Activated CD4-positive, alpha-beta T cell treated with anti-CD3 and anti-CD28 coated beads, Interleukin-2, amount 10 ng/mL, durations not matched to agents 7 days and 5 days (primary cell): Measurements from ENCODE around the gene EYA4. TPM values are rescaled to one million over a fixed set of nuclear protein-coding genes. Genes with fewer than 3 reads are reported as not detected.

Experiments used
- CTCF ChIA-PET: fragments of 350-600 bp; sonication (Branson Sonifier 250); formaldehyde crosslinking; loops from one replicate; lab custom pipeline; 2021; ENCODE audit warnings: antibody characterized with exemption; lab: Charles Lee
- POLR2A ChIA-PET: fragments of 350-600 bp; sonication (Branson Sonifier 250); formaldehyde crosslinking; loops from one replicate; lab custom pipeline; 2021; ENCODE audit warnings: antibody characterized with exemption; lab: Charles Lee
- DNase-seq: peaks from one replicate; pipeline ENCODE4 v3.0.0-alpha.2; 2020
- H3K27ac Mint-ChIP-seq: one replicate; pipeline ENCODE4 v1.8.0; 2021; ENCODE audit warnings: mild to moderate bottlenecking, moderate library complexity, mixed read lengths
- H3K27me3 Mint-ChIP-seq: one replicate; pipeline ENCODE4 v1.8.0; 2021; ENCODE audit warnings: mixed read lengths
- H3K36me3 Mint-ChIP-seq: one replicate; pipeline ENCODE4 v1.8.0; 2021; ENCODE audit warnings: low read depth, mixed read lengths
- H3K4me1 Mint-ChIP-seq: one replicate; pipeline ENCODE4 v1.8.0; 2021; ENCODE audit warnings: mixed read lengths
- H3K4me3 Mint-ChIP-seq: one replicate; pipeline ENCODE4 v1.8.0; 2021; ENCODE audit warnings: mild to moderate bottlenecking, moderate library complexity, mixed read lengths
- H3K9me3 Mint-ChIP-seq: one replicate; pipeline ENCODE4 v1.8.0; 2021; ENCODE audit warnings: mixed read lengths
- total RNA-seq, 2 experiments: library from RNA; stranded (reverse); gene quantifications; one replicate each; pipeline ENCODE4 v1.2.3, GENCODE V29; 2021

The EYA4 gene
- total RNA-seq, 2 experiments from 2014 or later = not detected

DNA sequence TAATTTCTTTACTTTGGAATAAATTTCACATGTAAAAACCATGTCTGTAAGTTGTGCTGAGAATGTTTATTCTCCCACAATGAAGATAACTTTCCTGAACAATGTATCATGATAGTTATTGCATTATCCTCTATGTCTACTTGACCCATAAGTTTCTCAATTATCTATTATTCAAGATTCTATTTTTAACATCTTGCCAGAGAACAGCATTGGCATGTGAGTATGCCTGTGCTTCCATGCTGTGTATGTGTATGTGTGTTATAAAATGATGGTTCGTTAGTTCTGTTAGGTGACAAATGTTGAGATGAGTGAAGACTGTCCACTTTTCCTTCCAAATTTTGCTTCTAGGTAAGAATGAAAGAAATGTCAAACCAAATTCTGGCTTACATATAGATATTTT, 111.9 kb downstream of the EYA4 start:
- no peaks in the 10 kb centered on the region for H3K27me3 Mint-ChIP-seq
- no peak for DNase-seq
- H3K36me3 Mint-ChIP-seq = no peaks in the 10 kb centered on the region
- CTCF ChIA-PET = no interaction called here
- H3K27ac Mint-ChIP-seq = no peak overlapping the region
- no peaks in the 10 kb centered on the region for H3K9me3 Mint-ChIP-seq
- no peak overlapping the region for H3K4me3 Mint-ChIP-seq
- no peaks in the 10 kb centered on the region for H3K4me1 Mint-ChIP-seq
- POLR2A ChIA-PET = no interaction called here

DNA sequence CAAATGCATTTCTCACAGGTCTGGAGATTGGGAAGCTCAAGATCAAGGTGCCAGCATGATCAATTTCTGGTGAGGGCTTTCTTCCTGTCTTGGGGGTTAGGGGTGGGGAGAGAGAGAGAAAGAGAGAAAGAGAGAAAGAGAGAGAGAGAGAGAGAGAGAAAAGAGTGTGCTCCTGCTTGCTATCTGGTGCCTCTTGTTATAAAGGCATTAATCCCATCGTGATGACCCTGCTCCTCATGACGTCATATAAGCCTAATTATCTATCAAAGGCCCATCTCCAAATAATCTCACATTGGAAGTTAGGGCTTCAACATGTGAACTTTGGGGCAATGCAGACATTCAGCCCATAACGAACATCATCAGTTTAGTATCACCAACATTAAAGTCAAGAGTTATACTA, 114.8 kb downstream of the EYA4 start:
- CTCF ChIA-PET = no interaction called here
- Mint-ChIP-seq H3K4me3 (no peak overlapping the region), H3K9me3 (no peaks in the 10 kb centered on the region), H3K27ac (no peak overlapping the region), H3K4me1 (no peaks in the 10 kb centered on the region), H3K36me3 (no peaks in the 10 kb centered on the region), H3K27me3 (no peaks in the 10 kb centered on the region)
- DNase-seq = no peak
- POLR2A ChIA-PET = no interaction called here

DNA sequence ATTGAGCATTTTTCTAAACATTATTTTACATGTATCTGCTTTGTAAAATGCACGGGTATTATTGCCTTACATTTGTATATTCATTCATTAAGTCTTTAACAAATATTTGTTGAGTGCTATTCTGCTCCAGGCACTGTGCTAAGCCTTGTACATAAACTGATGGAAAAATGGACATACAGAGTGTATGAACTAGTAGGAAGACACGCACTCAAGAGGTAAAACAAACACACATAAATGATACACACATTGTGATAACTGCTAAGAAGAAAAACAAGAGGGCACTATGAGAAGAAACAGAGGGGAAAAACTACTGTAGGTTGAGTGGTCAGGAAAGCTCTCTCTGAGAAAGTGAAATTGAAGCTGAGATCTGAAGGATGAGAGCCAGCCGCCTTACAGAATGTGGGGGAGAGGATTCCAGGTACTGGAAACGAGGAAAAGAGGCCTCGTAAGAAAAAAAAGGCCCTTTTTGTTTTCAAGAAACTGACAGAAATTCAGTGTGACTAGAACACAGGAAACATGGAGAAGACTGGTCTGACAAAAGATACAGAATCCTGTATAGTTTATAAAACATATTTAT, 117.5 kb downstream of the EYA4 start:
- Mint-ChIP-seq H3K4me3 (no peak overlapping the region), H3K36me3 (no peaks in the 10 kb centered on the region), H3K27me3 (no peaks in the 10 kb centered on the region), H3K9me3 (no peaks in the 10 kb centered on the region), H3K27ac (no peak overlapping the region), H3K4me1 (no peaks in the 10 kb centered on the region)
- POLR2A ChIA-PET = no interaction called here
- DNase-seq = no peak
- CTCF ChIA-PET = no interaction called here

DNA sequence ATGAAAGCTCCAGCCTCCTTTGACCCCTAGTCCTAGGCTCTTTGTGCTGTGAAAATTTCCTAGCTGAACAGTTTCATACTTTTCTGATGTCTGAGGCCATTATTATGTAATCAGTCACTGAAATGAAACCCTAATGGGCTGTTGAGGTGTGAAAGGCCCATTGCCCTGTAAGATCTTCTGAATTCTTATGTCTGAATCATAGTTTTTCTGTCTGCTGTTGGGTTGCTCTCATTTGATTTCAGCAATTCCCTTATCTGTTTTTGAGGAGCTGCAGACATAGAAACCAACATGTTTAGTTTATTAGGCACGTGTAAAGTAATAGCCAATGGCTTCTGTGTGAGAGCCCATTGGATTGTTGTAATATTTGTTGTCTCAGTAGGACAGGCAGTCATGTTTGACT, 118.1 kb downstream of the EYA4 start:
- Mint-ChIP-seq H3K9me3 (no peaks in the 10 kb centered on the region), H3K36me3 (no peaks in the 10 kb centered on the region), H3K4me1 (no peaks in the 10 kb centered on the region), H3K27ac (no peak overlapping the region), H3K27me3 (no peaks in the 10 kb centered on the region), H3K4me3 (no peak overlapping the region)
- POLR2A ChIA-PET = no interaction called here
- CTCF ChIA-PET = no interaction called here
- DNase-seq = no peak

DNA sequence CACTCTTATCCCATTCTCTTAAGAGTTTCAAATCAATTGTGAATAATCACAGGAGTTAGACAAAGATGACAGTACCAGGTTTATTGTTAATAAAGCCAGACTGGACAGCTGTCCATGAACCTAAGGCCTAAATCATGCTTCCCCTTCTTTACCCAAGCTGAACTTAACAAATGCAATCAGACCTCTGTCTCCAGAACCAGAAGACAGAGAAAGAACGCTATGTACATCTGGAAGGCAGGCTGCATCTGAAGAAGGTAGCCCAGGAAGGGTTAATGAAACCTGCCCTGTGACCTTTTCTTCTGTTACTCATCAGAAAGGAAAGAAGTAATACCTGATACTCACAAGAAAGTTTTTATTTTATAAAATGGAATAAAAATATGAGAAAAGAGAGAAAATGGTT, 118.6 kb downstream of the EYA4 start:
- Mint-ChIP-seq H3K36me3 (no peaks in the 10 kb centered on the region), H3K4me3 (no peak overlapping the region), H3K27me3 (no peaks in the 10 kb centered on the region), H3K4me1 (no peaks in the 10 kb centered on the region), H3K9me3 (no peaks in the 10 kb centered on the region), H3K27ac (no peak overlapping the region)
- CTCF ChIA-PET = no interaction called here
- POLR2A ChIA-PET = no interaction called here
- no peak for DNase-seq

DNA sequence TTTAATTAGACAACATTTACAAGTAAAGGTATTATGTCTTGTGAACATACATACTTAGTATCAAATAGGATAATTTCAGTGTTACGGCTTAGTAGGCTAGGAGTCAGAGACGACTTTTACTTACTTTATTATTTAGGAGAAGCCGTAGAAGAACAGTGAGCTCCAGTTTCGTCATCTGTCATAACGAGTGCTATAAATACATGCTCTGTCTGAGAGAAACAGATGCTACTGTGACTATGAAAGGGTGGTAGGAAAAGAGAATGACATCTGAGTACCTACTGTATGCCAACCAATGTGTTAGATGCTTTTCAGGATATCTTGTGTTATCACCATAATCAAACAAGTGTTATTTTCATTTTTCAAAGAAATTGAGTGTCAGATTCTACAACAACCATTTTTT, 119.0 kb downstream of the EYA4 start:
- Mint-ChIP-seq H3K4me1 (no peaks in the 10 kb centered on the region), H3K9me3 (no peaks in the 10 kb centered on the region), H3K36me3 (no peaks in the 10 kb centered on the region), H3K4me3 (no peak overlapping the region), H3K27ac (no peak overlapping the region), H3K27me3 (no peaks in the 10 kb centered on the region)
- ChIA-PET POLR2A (no interaction called here), CTCF (no interaction called here)
- no peak for DNase-seq

DNA sequence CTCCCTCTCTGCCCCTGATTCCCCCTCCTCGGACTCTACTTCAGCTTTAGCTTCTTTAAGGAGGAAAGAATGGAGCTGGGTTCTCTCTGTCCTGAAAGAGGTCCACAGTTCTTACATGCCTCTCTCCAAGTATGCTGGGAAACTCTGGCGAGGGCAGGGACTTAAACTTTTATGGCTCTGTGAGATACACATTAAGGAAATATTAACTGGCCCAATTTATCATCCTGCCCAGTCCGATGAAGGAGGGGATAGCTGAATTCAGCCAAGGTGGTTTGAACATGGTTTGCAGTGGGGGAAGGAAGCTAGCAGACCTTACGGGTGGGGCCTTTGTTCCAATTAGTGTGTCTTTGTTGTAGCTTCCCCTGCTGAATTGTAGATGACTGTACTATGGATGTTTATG, 121.7 kb downstream of the EYA4 start:
- Mint-ChIP-seq H3K27me3 (no peaks in the 10 kb centered on the region), H3K36me3 (no peaks in the 10 kb centered on the region), H3K4me1 (no peaks in the 10 kb centered on the region), H3K4me3 (no peak overlapping the region), H3K9me3 (no peaks in the 10 kb centered on the region), H3K27ac (no peak overlapping the region)
- ChIA-PET POLR2A (no interaction called here), CTCF (no interaction called here)
- no peak for DNase-seq

DNA sequence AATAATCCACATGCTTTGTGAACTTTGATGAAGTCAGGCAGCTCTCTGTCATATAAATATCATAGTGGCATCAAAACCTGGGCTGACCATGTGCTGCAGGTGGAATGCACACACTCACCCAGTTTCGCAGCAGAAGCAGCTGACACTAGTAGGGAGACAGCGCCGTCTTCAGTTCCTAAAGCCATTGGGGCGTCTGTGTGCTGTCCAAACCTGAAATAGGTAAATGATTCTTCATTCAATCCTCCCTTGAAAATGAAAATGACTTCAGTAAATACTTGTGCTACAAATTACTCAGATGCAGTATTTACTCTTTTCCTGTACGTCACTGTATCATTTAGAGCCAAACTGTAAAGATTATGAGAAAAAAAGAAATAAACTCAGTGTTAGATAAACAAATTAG, 127.5 kb downstream of the EYA4 start:
- H3K36me3 Mint-ChIP-seq = no peaks in the 10 kb centered on the region
- ChIA-PET POLR2A (no interaction called here), CTCF (no interaction called here)
- H3K4me3 Mint-ChIP-seq = no peak overlapping the region
- no peak overlapping the region for H3K27ac Mint-ChIP-seq
- no peak for DNase-seq
- no peaks in the 10 kb centered on the region for H3K9me3 Mint-ChIP-seq
- no peaks in the 10 kb centered on the region for H3K27me3 Mint-ChIP-seq
- H3K4me1 Mint-ChIP-seq = no peaks in the 10 kb centered on the region

DNA sequence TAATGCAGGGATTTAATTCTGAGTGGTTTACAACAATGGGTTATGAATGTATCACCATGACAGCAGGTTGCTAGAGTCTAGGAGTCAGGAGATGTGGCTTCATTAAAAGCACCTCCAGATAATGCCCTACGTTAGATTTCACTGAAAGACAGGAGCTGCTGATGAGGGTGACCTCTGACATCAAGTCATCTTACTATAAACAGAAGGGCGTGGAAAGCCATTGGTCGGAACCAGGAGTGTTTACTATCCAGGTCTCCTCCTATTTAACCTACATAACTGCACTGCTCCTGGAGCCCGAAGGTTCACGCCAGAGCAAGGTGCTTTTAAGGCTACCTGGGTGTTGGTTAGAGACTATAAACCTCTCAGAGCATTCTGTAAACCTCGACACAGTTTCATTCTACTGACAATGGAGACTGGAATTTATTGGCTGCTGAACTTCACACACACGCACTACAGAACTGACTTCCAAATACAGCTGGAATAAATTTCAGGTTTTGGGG, 128.7 kb downstream of the EYA4 start:
- POLR2A ChIA-PET = no interaction called here
- CTCF ChIA-PET = no interaction called here

DNA sequence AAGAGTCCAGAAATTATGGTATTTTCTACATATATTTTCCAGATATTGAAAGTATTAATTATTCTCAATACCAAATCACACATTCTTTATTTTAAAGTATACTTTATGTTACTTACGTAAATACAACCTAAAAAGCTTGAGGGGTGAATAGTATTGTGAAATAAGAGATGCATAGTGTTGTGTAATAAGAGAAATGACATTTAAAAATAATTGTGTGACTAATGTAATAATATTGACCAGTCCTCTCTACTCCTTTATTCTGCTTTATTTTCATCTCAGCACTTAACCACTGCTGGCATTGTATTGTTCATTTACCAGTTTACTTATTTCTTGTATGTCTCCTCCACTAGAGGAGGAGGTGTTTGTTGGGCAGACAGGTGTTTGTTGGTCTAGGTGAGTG, 135.6 kb downstream of the EYA4 start:
- ChIA-PET CTCF (no interaction called here), POLR2A (no interaction called here)
- no peaks in the 10 kb centered on the region for H3K4me1 Mint-ChIP-seq

More for the DNA sequence above, 128.7 kb downstream of the EYA4 start:
- H3K9me3 Mint-ChIP-seq = no peaks in the 10 kb centered on the region
- H3K36me3 Mint-ChIP-seq = no peaks in the 10 kb centered on the region
- H3K27me3 Mint-ChIP-seq = no peaks in the 10 kb centered on the region
- H3K4me1 Mint-ChIP-seq = no peaks in the 10 kb centered on the region
- DNase-seq = no peak
- H3K27ac Mint-ChIP-seq = no peak overlapping the region
- H3K4me3 Mint-ChIP-seq = no peak overlapping the region

DNA sequence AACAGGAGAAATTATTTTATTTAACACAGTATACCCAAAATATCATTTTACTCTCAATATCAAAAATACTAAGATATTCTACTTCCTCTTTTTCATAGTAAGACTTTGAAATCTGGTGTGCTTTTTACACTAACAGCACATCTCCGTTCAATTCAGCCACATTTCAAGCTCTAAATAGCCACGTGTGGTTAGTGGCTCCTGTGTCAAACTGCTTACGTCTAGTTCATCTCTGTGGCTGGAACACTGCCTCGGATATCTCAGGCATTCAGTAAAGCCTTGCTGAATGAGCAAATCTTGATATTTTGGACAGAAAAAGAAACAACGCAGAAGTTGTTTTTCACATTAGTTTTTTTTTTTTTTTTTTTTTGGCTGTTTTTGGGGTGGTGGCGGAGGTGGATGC, 136.1 kb downstream of the EYA4 start:
- H3K27ac Mint-ChIP-seq = no peak overlapping the region
- H3K4me1 Mint-ChIP-seq = no peaks in the 10 kb centered on the region
- H3K4me3 Mint-ChIP-seq = no peak overlapping the region
- no peaks in the 10 kb centered on the region for H3K27me3 Mint-ChIP-seq
- DNase-seq = no peak
- ChIA-PET CTCF (no interaction called here), POLR2A (no interaction called here)
- no peaks in the 10 kb centered on the region for H3K36me3 Mint-ChIP-seq
- no peaks in the 10 kb centered on the region for H3K9me3 Mint-ChIP-seq

More for the DNA sequence above, 135.6 kb downstream of the EYA4 start:
- no peak for DNase-seq
- Mint-ChIP-seq H3K27ac (no peak overlapping the region), H3K36me3 (no peaks in the 10 kb centered on the region), H3K27me3 (no peaks in the 10 kb centered on the region), H3K9me3 (no peaks in the 10 kb centered on the region), H3K4me3 (no peak overlapping the region)

DNA sequence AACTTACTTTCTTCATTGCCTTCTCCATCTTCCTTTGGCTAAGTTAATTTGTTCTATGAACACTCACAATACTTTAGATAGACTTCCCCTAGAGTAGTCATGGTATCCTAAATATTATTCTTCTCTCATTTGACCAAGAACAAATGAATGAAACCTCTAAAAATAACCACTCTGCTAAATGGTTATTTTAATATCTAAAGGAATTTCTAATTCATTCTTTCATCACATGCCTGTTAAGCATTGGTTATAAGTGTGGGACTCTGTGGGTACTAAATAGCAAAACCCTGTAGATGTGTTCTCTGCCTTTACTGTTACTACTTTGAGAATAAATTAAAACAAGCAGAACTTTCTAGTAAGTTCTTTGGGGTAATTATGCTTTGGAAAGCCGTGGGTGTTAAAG, 138.9 kb downstream of the EYA4 start:
- no peaks in the 10 kb centered on the region for H3K9me3 Mint-ChIP-seq
- H3K27me3 Mint-ChIP-seq = no peaks in the 10 kb centered on the region
- H3K36me3 Mint-ChIP-seq = no peaks in the 10 kb centered on the region
- no peak overlapping the region for H3K27ac Mint-ChIP-seq
- DNase-seq = no peak
- ChIA-PET POLR2A (no interaction called here), CTCF (no interaction called here)
- no peak overlapping the region for H3K4me3 Mint-ChIP-seq
- H3K4me1 Mint-ChIP-seq = no peaks in the 10 kb centered on the region

DNA sequence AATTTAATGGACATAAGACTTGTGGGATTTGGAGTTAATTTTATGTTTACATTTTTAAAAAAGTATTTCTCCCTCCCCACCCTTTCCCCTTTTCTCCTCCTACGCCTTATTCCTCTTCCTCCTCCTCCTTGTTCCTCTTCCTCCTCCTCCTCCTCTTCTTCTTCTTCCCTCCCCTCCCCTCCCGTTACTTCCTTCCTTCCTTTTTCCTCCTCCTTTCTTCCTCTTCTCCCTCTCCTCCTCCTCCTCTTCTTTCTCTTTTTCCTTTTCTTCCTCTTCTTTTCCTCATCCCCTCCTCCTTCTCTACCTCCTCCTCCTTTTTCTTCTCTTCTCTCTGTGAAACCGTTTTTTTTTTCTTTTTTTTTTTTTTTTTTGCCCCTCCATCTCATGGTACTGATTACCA, 139.6 kb downstream of the EYA4 start:
- no peaks in the 10 kb centered on the region for H3K4me1 Mint-ChIP-seq
- no peak overlapping the region for H3K4me3 Mint-ChIP-seq
- H3K27me3 Mint-ChIP-seq = no peaks in the 10 kb centered on the region
- H3K36me3 Mint-ChIP-seq = no peaks in the 10 kb centered on the region
- no peaks in the 10 kb centered on the region for H3K9me3 Mint-ChIP-seq
- DNase-seq = no peak
- CTCF ChIA-PET = no interaction called here
- POLR2A ChIA-PET = no interaction called here
- H3K27ac Mint-ChIP-seq = no peak overlapping the region

DNA sequence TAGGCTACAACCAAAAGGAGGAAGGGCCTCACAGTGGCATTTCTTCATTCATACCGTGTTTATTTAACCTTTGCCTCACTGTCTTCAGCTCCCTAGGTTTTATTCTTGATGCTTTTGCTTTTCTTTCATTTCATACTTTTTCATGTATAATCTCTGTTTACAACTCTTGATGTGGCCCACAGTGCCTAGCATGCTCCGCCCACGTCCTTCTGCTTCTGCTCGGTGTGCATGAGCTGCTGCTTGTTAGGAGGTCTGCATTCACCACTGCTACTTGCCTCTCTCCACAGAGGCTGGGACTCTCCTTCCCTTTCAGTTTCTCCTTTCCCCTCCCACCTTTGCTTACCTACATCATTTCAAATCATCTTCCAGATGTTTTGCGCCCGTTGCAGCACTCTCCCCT, 147.6 kb downstream of the EYA4 start:
- Mint-ChIP-seq H3K4me3 (no peak overlapping the region), H3K9me3 (no peaks in the 10 kb centered on the region), H3K36me3 (no peaks in the 10 kb centered on the region), H3K4me1 (no peaks in the 10 kb centered on the region), H3K27ac (no peak overlapping the region), H3K27me3 (no peaks in the 10 kb centered on the region)
- POLR2A ChIA-PET = no interaction called here
- DNase-seq = no peak
- CTCF ChIA-PET = no interaction called here
